ENCODE measurements around the gene UBA3. TPM values are rescaled to one million over a fixed set of nuclear protein-coding genes. Genes with fewer than 3 reads are reported as not detected.

The UBA3 gene
- total and polyA plus RNA-seq, 7 donors = 20.5 to 59.3 (median 41.2) TPM

GRCh38 chr3:69081583-69082262 is 1.6 kb upstream of the UBA3 start:
- Histone ChIP-seq H3K27ac (peak overlapping the region; percentile 98), H3K4me1 (peaks cover 53% of the 10 kb centered on the region), H3K36me3 (ENCODE audit: insufficient read depth in 1 of 2, low read depth in 1 of 2) (peaks cover 0 to 8% of the 10 kb centered on the region in 2 donors), H3K9me3 (no peaks in the 10 kb centered on the region), H3K4me3 (peak overlapping the region; percentile 17), H3K27me3 (ENCODE audit: insufficient read depth in 3 of 3, low read length in 2 of 3) (no peaks in the 10 kb centered on the region)
- 36 to 64% (median 43%) methylated on average over 5 of the region's 5 CpGs for WGBS, 3 donors
- TF ChIP-seq, protein P1, sequence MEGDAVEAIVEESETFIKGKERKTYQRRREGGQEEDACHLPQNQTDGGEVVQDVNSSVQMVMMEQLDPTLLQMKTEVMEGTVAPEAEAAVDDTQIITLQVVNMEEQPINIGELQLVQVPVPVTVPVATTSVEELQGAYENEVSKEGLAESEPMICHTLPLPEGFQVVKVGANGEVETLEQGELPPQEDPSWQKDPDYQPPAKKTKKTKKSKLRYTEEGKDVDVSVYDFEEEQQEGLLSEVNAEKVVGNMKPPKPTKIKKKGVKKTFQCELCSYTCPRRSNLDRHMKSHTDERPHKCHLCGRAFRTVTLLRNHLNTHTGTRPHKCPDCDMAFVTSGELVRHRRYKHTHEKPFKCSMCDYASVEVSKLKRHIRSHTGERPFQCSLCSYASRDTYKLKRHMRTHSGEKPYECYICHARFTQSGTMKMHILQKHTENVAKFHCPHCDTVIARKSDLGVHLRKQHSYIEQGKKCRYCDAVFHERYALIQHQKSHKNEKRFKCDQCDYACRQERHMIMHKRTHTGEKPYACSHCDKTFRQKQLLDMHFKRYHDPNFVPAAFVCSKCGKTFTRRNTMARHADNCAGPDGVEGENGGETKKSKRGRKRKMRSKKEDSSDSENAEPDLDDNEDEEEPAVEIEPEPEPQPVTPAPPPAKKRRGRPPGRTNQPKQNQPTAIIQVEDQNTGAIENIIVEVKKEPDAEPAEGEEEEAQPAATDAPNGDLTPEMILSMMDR (IDR thresholded peaks at IDR 0.05) = no peak
- intact Hi-C loops (cut with DNase I) = loop anchor here in 1 of 2 donors (5.0 kb wide), 1 partner anchor 36 kb away; no protein-coding TSS in a partner anchor
- ATAC-seq = peak; percentile 52 to 55 (median 54)
- no peak for DNase-seq

DNA sequence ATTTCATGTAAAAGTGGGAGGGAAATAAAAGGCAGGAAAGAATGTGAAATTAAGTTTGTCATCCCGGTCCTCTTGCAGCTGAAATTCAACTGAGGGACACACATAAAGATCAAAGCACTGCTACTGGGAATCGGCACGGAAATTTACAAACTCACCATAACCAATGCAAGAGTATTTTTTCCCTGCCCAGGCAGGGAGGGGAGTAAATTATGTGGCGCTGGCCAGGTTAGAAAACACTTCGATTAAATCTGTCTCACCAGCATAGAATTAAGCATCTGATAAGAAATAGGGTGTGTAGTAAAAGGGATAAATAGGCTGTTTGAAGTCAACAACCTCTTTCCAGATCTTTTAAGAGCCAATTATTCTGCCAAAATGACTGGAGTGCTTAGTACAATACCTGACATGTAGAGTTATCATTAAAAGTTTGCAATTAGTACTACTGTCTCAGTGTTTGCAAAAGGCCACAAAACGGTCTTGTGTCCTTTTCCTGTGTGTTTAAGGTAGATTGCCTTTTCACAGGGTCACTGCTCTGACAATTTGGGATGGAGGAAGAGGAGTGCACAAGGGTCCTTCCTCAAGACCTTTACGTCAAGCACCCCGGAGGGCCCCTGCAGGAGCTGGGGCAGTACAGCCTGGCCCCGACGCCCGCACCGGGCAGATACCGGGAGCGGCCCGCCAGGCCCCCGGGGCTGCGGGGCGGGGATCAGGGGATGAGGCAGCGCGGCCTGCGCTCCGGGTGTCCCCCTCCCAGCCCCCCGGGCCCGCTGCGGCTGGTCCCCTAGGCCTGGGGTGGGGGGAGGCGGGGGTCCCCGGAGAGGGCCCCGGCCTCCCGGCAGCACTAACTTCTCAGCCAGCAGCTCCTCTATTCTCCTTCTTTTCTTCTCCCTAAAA is 651 bp downstream of the UBA3 start:
- H3K4me1 ChIP-seq = peaks cover 53% of the 10 kb centered on the region
- intact Hi-C loops (cut with DNase I) = loop anchor here (5.0 kb wide), 2 partner anchors 38 to 62 kb away; no protein-coding TSS in a partner anchor
- ATAC-seq = peak; percentile 17 to 44 (median 30)
- TF ChIP-seq, protein P1 (IDR thresholded peaks at IDR 0.05) = no peak
- no peaks in the 10 kb centered on the region for H3K9me3 ChIP-seq
- H3K4me3 ChIP-seq = peak overlapping the region; percentile 88
- H3K27me3 ChIP-seq (ENCODE audit: insufficient read depth in 3 of 3, low read length in 2 of 3) = no peaks in the 10 kb centered on the region
- peak overlapping the region; percentile 98 for H3K27ac ChIP-seq
- peaks cover 0 to 30% of the 10 kb centered on the region in 2 donors for H3K36me3 ChIP-seq (ENCODE audit: insufficient read depth in 1 of 2, low read depth in 1 of 2)
- DNase-seq = peak; percentile 25 to 56
- WGBS, 3 donors = 1 to 3% (median 2%) methylated on average over 21 to 29 of the region's 29 CpGs

DNA sequence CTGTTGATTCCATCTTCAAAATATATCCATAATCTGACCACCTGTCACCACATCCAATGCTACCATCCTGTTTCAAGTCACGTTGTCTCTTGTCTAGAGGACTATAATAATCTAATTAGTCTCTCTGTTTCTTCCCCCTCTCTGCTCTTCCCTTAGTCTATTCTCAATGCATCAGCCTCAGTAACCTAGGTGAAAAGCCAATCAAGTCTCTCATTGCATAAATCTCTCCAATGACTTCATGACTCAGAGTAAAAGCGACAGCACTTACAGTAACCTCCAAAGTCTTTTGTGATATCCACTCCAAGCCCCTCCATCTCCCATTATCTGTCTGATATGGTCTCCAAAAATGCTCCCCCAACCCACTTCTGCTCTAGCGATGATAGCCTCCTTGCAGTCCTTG is 7.2 kb downstream of the UBA3 start:
- Histone ChIP-seq H3K4me1 (peaks cover 4% of the 10 kb centered on the region), H3K27me3 (ENCODE audit: insufficient read depth in 3 of 3, low read length in 2 of 3) (no peaks in the 10 kb centered on the region), H3K36me3 (ENCODE audit: insufficient read depth in 1 of 2, low read depth in 1 of 2) (peaks cover 0 to 94% of the 10 kb centered on the region in 2 donors), H3K4me3 (no peak overlapping the region), H3K27ac (no peak overlapping the region), H3K9me3 (no peaks in the 10 kb centered on the region)
- 82 to 95% (median 83%) methylated on average over 3 of the region's 3 CpGs for WGBS, 3 donors
- intact Hi-C loops (cut with DNase I) = no loop called here
- TF ChIP-seq, protein P1 (IDR thresholded peaks at IDR 0.05) = no peak
- ATAC-seq = no peak
- no peak for DNase-seq

DNA sequence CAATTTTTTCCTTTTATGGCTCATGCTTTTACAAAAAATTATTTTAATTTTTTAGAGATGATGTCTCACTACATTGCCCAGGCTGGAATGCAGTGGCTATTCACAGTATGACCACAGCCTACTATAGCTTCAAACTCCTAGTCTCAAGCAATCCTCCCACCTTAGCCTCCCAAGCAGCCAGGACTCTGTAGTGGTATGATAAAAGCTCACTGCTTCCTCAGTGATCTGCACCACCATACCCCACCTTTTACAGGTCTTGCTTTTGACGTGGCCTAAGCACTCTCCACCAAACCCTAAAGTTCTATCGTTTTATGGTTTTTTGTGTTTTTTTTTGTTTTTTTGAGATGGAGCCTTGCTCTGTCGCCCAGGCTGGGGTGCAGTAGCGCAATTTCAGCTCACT is 14.0 kb downstream of the UBA3 start:
- intact Hi-C loops (cut with DNase I) = no loop called here
- Histone ChIP-seq H3K4me3 (no peak overlapping the region), H3K4me1 (no peaks in the 10 kb centered on the region), H3K27me3 (ENCODE audit: insufficient read depth in 3 of 3, low read length in 2 of 3) (no peaks in the 10 kb centered on the region), H3K27ac (no peak overlapping the region), H3K9me3 (no peaks in the 10 kb centered on the region), H3K36me3 (ENCODE audit: insufficient read depth in 1 of 2, low read depth in 1 of 2) (peaks cover 0 to 97% of the 10 kb centered on the region in 2 donors)
- WGBS, 3 donors = 72 to 90% (median 74%) methylated on average over 4 of the region's 4 CpGs
- TF ChIP-seq, protein P1 (IDR thresholded peaks at IDR 0.05) = no peak
- no peak for ATAC-seq
- DNase-seq = no peak
